GM23338 (cell line): ENCODE results near the gene CNNM4. TPM values are rescaled to one million over a fixed set of nuclear protein-coding genes. Genes with fewer than 3 reads are reported as not detected.

Experiments
- ATAC-seq: fragments of 200-7000 bp; cut with Tn5 transposase; 3 replicates; pipeline ENCODE4 v1.9.1; 2020
- DNase-seq: peaks from one replicate; pipeline ENCODE4 v3.0.0-alpha.2; 2015; ENCODE audit warnings: low spot score
- H2AFZ ChIP-seq: fragments of 200-600 bp; sonication (generic); 2 replicates; pipeline ENCODE4 v1.8.0; 2016; ENCODE audit warnings: antibody characterized with exemption, mild to moderate bottlenecking, moderate library complexity
- H3F3A ChIP-seq: fragments of 200-600 bp; sonication (generic); replicated peaks from 2 replicates; pipeline ENCODE4 v1.8.0; 2017; ENCODE audit warnings: antibody characterized with exemption, mixed run types, low read depth
- H3K27ac ChIP-seq: fragments of 200-600 bp; sonication (generic); 2 replicates; pipeline ENCODE4 v1.6.1; 2016; ENCODE audit warnings: low read depth
- H3K27me3 ChIP-seq: fragments of 200-600 bp; sonication (generic); 2 replicates; pipeline ENCODE4 v1.8.0; 2016; ENCODE audit warnings: mild to moderate bottlenecking, mixed run types, moderate library complexity; ENCODE audit not compliant: insufficient read depth
- H3K36me3 ChIP-seq: fragments of 200-600 bp; sonication (generic); 2 replicates; pipeline ENCODE4 v1.8.0; 2016; ENCODE audit warnings: mild to moderate bottlenecking; ENCODE audit not compliant: insufficient read depth
- H3K4me1 ChIP-seq: fragments of 200-600 bp; sonication (generic); 2 replicates; pipeline ENCODE4 v1.8.0; 2016; ENCODE audit warnings: mild to moderate bottlenecking, moderate library complexity; ENCODE audit not compliant: insufficient read depth
- H3K4me2 ChIP-seq: fragments of 200-600 bp; sonication (generic); 2 replicates; pipeline ENCODE4 v1.7.1; 2017; ENCODE audit warnings: mixed run types
- H3K4me3 ChIP-seq: fragments of 200-600 bp; sonication (generic); 2 replicates; pipeline ENCODE4 v1.6.1; 2016; ENCODE audit warnings: mixed run types
- H3K79me2 ChIP-seq: fragments of 200-600 bp; sonication (generic); replicated peaks from 2 replicates; pipeline ENCODE4 v1.8.0; 2017; ENCODE audit warnings: mild to moderate bottlenecking; ENCODE audit not compliant: insufficient read depth
- H3K9me2 ChIP-seq: fragments of 200-600 bp; sonication (generic); 2 replicates; pipeline ENCODE4 v1.8.0; 2017; ENCODE audit not compliant: insufficient read depth
- H4K20me1 ChIP-seq: fragments of 200-600 bp; sonication (generic); replicated peaks from 2 replicates; pipeline ENCODE4 v1.8.0; 2017; ENCODE audit warnings: mild to moderate bottlenecking; ENCODE audit not compliant: insufficient read depth
- H3K27ac Mint-ChIP-seq: 2 replicates; pipeline ENCODE4 v1.8.0; 2020; ENCODE audit warnings: inconsistent platforms, mild to moderate bottlenecking, moderate library complexity, mixed read lengths
- H3K27me3 Mint-ChIP-seq: 3 replicates; pipeline ENCODE4 v1.8.0; 2022; ENCODE audit warnings: low read depth, mild to moderate bottlenecking, moderate library complexity, mixed read lengths, inconsistent platforms; ENCODE audit not compliant: insufficient read depth, poor library complexity
- H3K36me3 Mint-ChIP-seq: 3 replicates; pipeline ENCODE4 v1.8.0; 2021; ENCODE audit warnings: low read depth, mild to moderate bottlenecking, inconsistent platforms, moderate library complexity, mixed read lengths
- H3K4me1 Mint-ChIP-seq: 3 replicates; pipeline ENCODE4 v1.8.0; 2020; ENCODE audit warnings: mild to moderate bottlenecking, inconsistent platforms, mixed read lengths
- H3K4me3 Mint-ChIP-seq: 3 replicates; pipeline ENCODE4 v1.8.0; 2021; ENCODE audit warnings: moderate library complexity, mild to moderate bottlenecking, inconsistent platforms, mixed read lengths
- H3K9me3 Mint-ChIP-seq: 3 replicates; pipeline ENCODE4 v1.8.0; 2020; ENCODE audit warnings: moderate library complexity, mild to moderate bottlenecking, inconsistent platforms, mixed read lengths
- CTCF ChIP-seq, 2 experiments: fragments of 200-600 bp in 1 of 2; sonication (generic) in 1 of 2; conservative IDR thresholded peaks; 2 replicates each; pipeline versions ENCODE4 v1.5.1 to v1.6.1; 2016 to 2017; ENCODE audit warnings: antibody characterized with exemption in 2 of 2, low read depth in 2 of 2, mild to moderate bottlenecking in 2 of 2, moderate library complexity in 1 of 2
- ETS1 ChIP-seq: IDR thresholded peaks from 2 replicates; pipeline ENCODE4 v1.6.1; 2016; ENCODE audit warnings: antibody characterized with exemption
- EZH2 ChIP-seq: fragments of 200-600 bp; sonication (generic); IDR thresholded peaks from one replicate; pipeline ENCODE4 v1.8.0; 2017; ENCODE audit warnings: antibody characterized with exemption, mild to moderate bottlenecking, low read depth; ENCODE audit not compliant: unreplicated experiment
- JUNB ChIP-seq: IDR thresholded peaks from one replicate; pipeline ENCODE4 v1.6.1; 2016; ENCODE audit warnings: antibody characterized with exemption; ENCODE audit not compliant: unreplicated experiment
- NANOG ChIP-seq: IDR thresholded peaks from 2 replicates; pipeline ENCODE4 v1.6.1; 2016; ENCODE audit warnings: antibody characterized with exemption, borderline replicate concordance
- STAT1 ChIP-seq: IDR thresholded peaks from one replicate; pipeline ENCODE4 v1.6.1; 2016; ENCODE audit warnings: antibody characterized with exemption; ENCODE audit not compliant: unreplicated experiment
- ZNF331 ChIP-seq: fragments of 250-450 bp; sonication (Bioruptor Pico); IDR thresholded peaks from 2 replicates; pipeline ENCODE4 v1.5.0; 2020; ENCODE audit warnings: low read depth, mild to moderate bottlenecking, moderate library complexity
- polyA plus RNA-seq: library from polyadenylated mRNA; unstranded; fragments of >200 nt; fragmentation: Nextera tagmentation; extraction: Ambion mirVana; gene quantifications from 2 replicates; pipeline ENCODE4 v1.2.1, GENCODE V29; 2016
- total RNA-seq: library from RNA; depleted of rRNA; stranded (reverse); fragments of >200 nt; shearing (Covaris generic); gene quantifications from 2 replicates; pipeline ENCODE4 v1.2.3, GENCODE V29; 2014

The CNNM4 gene
- total and polyA plus RNA-seq, 2 experiments from 2014 or later = 2.9 to 12.9 TPM

GRCh38 chr2:96767135-96767871 lies 6.6 kb downstream of the CNNM4 start (continued):
- TF ChIP-seq CTCF (conservative IDR thresholded peaks at IDR 0.05; ENCODE audit: low read depth in 2 of 2) = no peak

GRCh38 chr2:96768083-96768561 lies 7.4 kb downstream of the CNNM4 start:
- H3K79me2 ChIP-seq = peaks cover 29% of the 10 kb centered on the region
- peaks cover 4% of the 10 kb centered on the region; the same call in 1 of the 2 replicates for H4K20me1 ChIP-seq
- Mint-ChIP-seq H3K4me1 (peaks cover 32% of the 10 kb centered on the region), H3K9me3 (no peaks in the 10 kb centered on the region), H3K36me3 (no peaks in the 10 kb centered on the region), H3K4me3 (no peak overlapping the region; the same call in 2 of the 3 replicates), H3K27ac (no peak overlapping the region), H3K27me3 (peaks cover 7% of the 10 kb centered on the region)
- H3F3A ChIP-seq = 0 out of 2 replicates have a peak, but pooled peaks cover 7% of the 10 kb centered on the region
- DNase-seq (no peak), ATAC-seq (no peak)
- no peak overlapping the region for H3K27ac ChIP-seq
- H2AFZ ChIP-seq = no peak overlapping the region
- no peak overlapping the region for H3K4me3 ChIP-seq
- no peak for TF ChIP-seq NANOG
- TF ChIP-seq EZH2 = no peak
- TF ChIP-seq JUNB = no peak
- no peak for TF ChIP-seq ZNF331 (CRISPR knock-in tag)
- no peak for TF ChIP-seq STAT1
- H3K4me2 ChIP-seq = no peak overlapping the region
- peaks cover 17% of the 10 kb centered on the region for H3K4me1 ChIP-seq
- no peaks in the 10 kb centered on the region for H3K36me3 ChIP-seq
- no peaks in the 10 kb centered on the region for H3K9me2 ChIP-seq
- no peaks in the 10 kb centered on the region; the same call in 1 of the 2 replicates for H3K27me3 ChIP-seq

- H3F3A ChIP-seq = no peaks in the 10 kb centered on the region
- TF ChIP-seq ETS1 = no peak
- TF ChIP-seq JUNB = no peak
- DNase-seq (no peak), ATAC-seq (no peak)
- no peaks in the 10 kb centered on the region for H3K36me3 Mint-ChIP-seq
- H3K36me3 ChIP-seq = no peaks in the 10 kb centered on the region
- no peak overlapping the region for H3K4me3 ChIP-seq
- H3K4me1 ChIP-seq = no peaks in the 10 kb centered on the region
- H4K20me1 ChIP-seq = no peaks in the 10 kb centered on the region; the same call in 1 of the 2 replicates
- peaks cover 3% of the 10 kb centered on the region for H3K27me3 Mint-ChIP-seq
- H3K4me3 Mint-ChIP-seq = no peak overlapping the region
- H2AFZ ChIP-seq = no peak overlapping the region
- H3K79me2 ChIP-seq = peaks cover 19% of the 10 kb centered on the region
- H3K27ac Mint-ChIP-seq = no peak overlapping the region
- no peak overlapping the region for H3K4me2 ChIP-seq
- no peaks in the 10 kb centered on the region for H3K27me3 ChIP-seq
- no peaks in the 10 kb centered on the region for H3K9me2 ChIP-seq
- no peak overlapping the region for H3K27ac ChIP-seq
- no peaks in the 10 kb centered on the region for H3K9me3 Mint-ChIP-seq
- H3K4me1 Mint-ChIP-seq = peaks cover 18% of the 10 kb centered on the region
Measured at GRCh38 chr2:96769814-96770213, 9.1 kb downstream of the CNNM4 start.
